Stimulated activated CD8-positive, alpha-beta memory T cell treated with anti-CD3 and anti-CD28 coated beads, Interleukin-7, amount 100 ng/mL, for 48 hours (primary cell): ENCODE measurements around the gene KLF3.

Experiments
- DNase-seq, 2 donors: peaks; one replicate each; pipeline ENCODE4 v3.0.0-alpha.2; 2020; ENCODE audit warnings: low read depth in 1 of 2; ENCODE audit errors: extremely low read depth in 1 of 2

KLF3 gene

GRCh38 chr4:38654273-38654672 is 9.7 kb upstream of the KLF3 start:
- DNase-seq = no peak

DNA sequence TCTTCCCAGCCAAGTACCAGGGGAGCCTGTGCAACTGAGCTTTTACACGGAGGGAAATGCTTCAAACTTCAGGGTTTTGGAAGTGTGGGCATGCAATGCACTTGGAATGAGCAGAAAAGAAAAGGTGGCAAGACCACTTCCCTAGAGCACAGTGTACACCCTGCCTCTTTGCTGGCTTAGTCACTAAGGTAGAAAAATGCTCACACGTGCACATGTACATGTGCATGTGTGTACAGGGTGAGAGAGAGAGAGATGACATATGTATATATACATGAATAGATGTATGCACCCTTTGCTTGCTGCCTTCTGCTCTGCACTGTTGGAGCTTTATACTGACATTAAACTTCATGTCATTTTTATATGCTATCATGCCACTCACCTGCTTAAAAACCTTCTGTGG is 7.9 kb upstream of the KLF3 start:
- DNase-seq = no peak

GRCh38 chr4:38659346-38659745 is 4.7 kb upstream of the KLF3 start:
- DNase-seq = no peak

- no peak for DNase-seq
Measured at GRCh38 chr4:38660838-38661237, 3.2 kb upstream of the KLF3 start.

DNA sequence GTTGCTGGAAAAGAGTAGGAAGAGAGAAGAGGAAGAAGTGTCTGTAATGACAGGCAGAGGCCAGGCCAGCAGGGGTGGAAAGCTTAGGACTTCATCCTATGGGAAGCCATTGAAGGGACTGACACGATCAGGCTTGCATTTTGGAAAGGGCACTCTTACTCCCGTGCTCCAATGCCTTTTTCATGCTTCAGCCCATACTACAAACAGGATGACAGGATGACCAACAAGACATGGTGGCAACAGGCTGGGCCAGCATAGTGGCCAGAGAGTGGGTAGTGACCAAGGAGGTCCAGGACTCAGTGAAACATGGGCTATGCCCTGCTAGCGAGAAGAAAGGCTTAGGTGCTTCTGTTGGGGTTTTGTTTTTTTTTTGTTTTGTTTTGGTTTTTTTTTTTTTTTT is 2.6 kb upstream of the KLF3 start:
- DNase-seq = no peak

GRCh38 chr4:38662522-38663089 is 1.4 kb upstream of the KLF3 start:
- DNase-seq = no peak

- DNase-seq = no peak
Measured at GRCh38 chr4:38663090-38663800, 754 bp upstream of the KLF3 start.

DNA sequence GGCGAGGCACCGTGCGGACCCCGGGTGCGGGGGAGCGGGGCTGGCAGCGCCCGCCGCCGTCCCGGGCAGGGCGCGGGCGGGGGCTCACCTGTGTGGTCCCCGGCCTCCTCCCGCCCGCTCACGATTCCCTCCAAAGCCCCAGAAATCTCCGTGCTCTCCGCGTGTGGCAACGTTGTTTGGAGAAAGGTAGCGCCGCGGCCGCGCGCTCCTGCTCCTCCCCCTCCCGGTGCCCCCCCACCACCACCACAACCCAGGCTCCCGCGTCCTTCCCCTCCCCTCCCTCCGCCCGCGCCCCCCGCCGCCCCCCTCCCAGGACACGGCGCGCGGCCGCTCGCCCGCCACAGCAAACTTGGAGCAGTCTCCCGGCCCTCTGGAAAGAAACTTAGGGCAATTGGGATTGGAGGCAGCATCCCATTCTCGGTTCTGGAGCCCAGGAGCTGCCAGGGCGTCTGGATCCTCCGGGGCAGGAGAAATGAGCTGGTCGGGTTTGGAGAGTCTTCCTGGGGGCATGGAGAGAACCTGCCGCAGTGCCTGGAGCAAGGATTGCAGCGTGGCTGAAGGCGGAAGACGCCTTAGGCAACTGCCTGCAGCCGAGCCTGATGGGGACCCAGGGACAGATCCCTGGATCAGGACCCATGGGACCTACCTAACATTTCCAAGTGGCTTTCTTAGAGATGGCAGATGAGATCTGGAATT is 855 bp downstream of the KLF3 start:
- DNase-seq = no peak

DNA sequence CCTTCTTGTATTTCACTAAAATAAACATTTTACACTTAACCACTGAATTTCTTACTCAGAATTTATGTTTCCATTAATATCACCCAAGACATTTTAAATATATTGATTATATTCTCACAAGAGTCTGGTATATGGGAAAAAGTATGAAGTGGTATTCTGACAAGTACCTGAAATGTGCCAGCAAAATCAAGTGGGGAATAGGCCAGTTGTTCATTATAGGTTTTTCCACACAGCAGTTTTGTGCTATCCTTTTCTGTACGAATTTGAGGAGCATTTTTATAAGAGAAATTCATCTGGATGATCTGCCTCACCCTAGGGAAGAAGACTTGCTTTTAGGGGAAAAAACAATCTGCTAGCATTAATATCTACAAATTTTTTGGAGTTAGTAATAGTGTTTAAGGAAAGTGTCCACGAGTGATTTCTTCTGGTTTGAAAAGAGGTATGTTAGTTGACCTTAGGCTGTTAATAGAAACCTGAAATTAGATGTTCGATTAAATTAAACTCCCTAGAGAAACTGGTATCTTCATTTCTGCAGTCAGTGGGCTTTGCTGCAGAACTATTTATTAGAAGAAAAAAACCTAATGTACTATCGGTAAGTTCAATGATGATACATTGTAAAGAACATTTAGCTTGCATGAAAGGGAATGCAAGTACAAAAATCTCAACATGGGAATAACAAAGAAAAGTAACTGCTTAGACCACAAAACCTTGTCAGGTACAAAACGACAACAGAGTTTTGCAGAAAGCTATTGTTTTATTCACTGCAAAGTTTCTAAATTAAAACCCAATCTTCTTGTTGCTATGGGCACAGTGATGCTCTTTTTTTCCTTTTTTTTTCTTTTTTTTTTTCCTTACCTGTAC is 1.8 kb downstream of the KLF3 start:
- DNase-seq = no peak

DNA sequence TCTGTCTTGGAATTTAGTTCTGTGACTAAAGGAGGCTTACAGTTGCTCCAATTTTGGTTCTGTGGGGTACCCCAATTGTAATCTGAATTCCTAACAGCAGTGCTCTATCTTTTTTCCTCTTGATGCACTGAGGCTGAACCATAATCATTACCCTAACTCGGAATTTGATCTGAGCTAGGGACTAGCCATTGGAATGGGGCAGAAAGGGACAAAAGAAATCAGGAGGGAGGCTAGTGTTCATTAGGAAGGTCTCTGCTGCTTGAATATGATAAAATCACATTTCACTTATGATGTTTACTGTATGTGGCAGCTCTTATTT is 2.7 kb downstream of the KLF3 start:
- no peak for DNase-seq

DNA sequence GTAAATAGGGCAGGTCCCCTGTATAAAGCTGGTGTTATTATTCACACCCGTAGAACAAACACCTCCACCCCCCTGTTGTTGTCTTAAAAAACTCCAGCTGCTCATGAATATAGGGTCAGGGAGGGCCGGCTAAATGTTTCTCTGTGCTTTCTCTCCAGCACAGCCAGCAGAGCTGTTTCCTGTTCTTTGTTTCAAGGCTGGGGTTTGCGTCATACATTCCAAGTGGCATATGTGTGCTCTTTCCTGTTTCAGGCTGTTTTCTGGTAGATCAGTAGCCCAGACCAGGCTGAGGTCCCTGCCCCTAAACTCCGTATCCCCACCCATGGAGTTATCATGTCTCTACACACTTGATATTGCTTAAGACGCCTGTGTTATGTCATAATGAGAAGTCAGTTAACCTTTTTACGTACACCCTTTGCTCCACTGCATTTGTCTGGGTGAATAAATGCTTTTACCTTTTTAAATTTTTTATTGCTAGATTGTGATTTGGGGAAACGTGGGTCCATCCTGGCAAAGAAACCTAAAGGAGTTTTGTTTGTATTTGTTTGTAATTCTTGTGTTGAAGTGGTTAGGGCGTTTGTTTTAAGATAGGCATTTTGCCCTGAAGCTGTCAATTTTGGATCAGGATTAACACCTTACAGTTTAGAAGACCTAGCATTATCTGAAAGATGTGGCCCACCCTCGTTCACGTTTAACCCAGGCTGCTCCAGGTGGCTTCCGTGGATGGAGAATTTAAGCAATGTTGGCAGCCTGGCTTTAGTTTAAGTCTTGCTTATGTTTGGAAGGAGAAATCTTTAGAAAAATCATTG is 3.3 kb downstream of the KLF3 start:
- no peak for DNase-seq

DNA sequence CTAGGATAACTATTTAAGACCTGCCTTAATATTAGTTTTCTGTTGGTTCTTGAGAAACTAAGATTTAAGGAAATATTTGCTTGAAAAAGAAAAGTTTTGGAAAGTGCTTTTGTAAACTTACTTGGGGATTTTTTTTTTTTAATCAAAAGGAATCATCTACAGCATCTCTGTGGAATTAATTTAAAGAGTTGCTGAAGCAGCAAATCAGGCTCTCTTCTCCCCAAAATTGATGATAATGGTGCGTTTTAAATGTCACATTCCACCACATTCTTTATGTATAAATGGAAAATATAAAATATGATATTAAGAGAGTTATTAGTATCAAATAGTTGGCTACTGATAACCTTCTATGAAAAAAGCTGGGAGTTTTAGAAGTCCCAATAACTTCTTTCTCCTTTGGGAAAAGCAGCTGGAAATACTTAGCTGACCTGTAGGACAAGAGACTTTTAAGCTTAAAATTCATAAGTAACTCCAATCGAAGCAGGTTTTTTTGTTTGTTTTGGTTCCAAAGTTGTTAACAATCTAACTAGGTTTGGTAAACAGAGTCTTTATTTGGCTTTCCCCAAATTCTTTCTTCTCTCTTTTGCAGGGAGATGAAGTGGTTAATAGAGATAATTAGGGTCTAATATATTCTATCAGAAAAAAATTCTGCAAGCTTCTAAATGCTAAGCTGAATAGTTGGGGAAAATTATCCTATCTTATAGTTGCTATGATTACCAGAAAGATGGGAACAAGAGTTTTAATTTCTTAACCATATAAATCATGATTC is 4.4 kb downstream of the KLF3 start:
- DNase-seq = no peak

GRCh38 chr4:38669208-38669607 is 5.2 kb downstream of the KLF3 start:
- no peak for DNase-seq

DNA sequence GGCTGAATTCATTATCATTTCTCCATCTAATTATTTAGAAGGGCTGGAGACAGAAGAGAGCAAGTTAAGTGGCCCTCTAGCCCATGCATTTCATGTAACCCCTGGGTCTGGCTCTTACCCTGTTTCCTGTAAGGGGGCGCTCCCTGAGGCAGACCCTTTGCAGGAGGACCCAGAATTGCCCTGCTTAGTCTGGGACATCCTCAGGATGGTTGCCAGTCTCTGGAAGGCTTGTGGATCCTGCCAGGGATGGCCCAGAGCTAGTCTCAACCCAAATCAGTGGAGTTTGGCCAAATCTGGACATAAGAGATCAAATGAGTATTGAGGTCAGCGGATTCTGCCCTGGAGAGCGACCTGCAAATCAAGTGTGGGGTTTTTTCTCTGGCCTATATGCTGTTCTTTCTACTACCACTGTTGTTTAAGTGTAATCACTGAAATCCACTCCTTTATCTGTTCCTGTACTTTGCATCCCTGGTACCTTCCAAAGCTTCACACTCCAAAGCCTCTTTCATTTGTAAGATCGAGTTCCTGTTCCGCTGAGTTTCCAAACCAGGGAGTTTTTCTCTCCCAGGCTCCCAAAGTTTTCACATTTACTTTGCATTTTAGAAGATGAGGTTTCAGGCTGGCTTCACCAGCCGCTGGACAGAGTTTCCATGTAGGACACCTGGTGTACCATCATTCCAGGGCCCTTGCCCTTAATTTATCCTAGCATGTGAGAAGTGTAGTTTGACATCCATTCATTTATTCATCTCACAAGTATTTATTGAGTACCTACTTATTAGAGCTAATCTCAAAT is 6.3 kb downstream of the KLF3 start:
- no peak for DNase-seq

GRCh38 chr4:38670939-38671591 is 7.1 kb downstream of the KLF3 start:
- DNase-seq = no peak

DNA sequence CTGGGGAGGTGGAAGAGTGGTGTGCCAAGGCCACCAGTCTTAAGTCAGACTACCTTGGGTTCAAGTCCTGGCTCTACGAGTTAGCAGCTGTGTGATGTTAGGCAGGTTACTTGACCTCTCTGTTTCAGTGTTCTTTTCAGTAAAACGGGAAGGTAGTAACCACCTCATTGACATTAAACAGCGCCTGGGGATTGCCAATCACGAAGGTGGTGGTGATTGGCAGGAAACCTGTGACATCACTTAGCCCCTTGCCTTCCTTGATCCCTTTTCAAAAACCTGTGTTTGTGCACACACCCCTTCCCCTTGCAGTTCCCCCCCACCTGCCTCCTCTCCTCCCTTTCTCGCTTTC is 7.6 kb downstream of the KLF3 start:
- DNase-seq = no peak

GRCh38 chr4:38672074-38672396 is 8.0 kb downstream of the KLF3 start:
- DNase-seq = no peak

GRCh38 chr4:38672397-38673129 is 8.6 kb downstream of the KLF3 start:
- no peak for DNase-seq
